GM19240 (cell line): ENCODE measurements around the gene ADAM12.

Experiments
- DNase-seq: peaks from one replicate; pipeline ENCODE4 v3.0.0; 2011; ENCODE audit warnings: low spot score; ENCODE audit not compliant: insufficient read length

The ADAM12 gene

GRCh38 chr10:126387931-126388911 is at the start of gene ADAM12:
TSS of gene ADAM12 (minus strand) at chr10:126388477. CDS start at chr10:126388145, 332 bp downstream.
- no peak for DNase-seq

GRCh38 chr10:126437635-126438406 is 49.5 kb upstream of the ADAM12 start:
- DNase-seq: no peak

- no peak for DNase-seq
Observed at GRCh38 chr10:126434235-126434634, 46.0 kb upstream of the ADAM12 start.

- DNase-seq: no peak
Observed at GRCh38 chr10:126433351-126433750, 45.1 kb upstream of the ADAM12 start.

- no peak for DNase-seq
Observed at GRCh38 chr10:126432507-126432906, 44.2 kb upstream of the ADAM12 start.

GRCh38 chr10:126431816-126432215 is 43.5 kb upstream of the ADAM12 start:
- no peak for DNase-seq

- DNase-seq: no peak
Observed at GRCh38 chr10:126430512-126430911, 42.2 kb upstream of the ADAM12 start.

- DNase-seq: no peak
Observed at GRCh38 chr10:126429275-126429674, 41.0 kb upstream of the ADAM12 start.

- no peak for DNase-seq
Observed at GRCh38 chr10:126425489-126426065, 37.3 kb upstream of the ADAM12 start.

- DNase-seq: no peak
Observed at GRCh38 chr10:126425032-126425431, 36.8 kb upstream of the ADAM12 start.

- no peak for DNase-seq
Observed at GRCh38 chr10:126423732-126424491, 35.6 kb upstream of the ADAM12 start.

- no peak for DNase-seq
Observed at GRCh38 chr10:126422567-126422966, 34.3 kb upstream of the ADAM12 start.

GRCh38 chr10:126421756-126422256 is 33.5 kb upstream of the ADAM12 start:
- DNase-seq: no peak

- DNase-seq: no peak
Observed at GRCh38 chr10:126420567-126421300, 32.5 kb upstream of the ADAM12 start.

GRCh38 chr10:126417220-126417825 is 29.0 kb upstream of the ADAM12 start:
- no peak for DNase-seq

- DNase-seq: no peak
Observed at GRCh38 chr10:126409821-126410220, 21.5 kb upstream of the ADAM12 start.

GRCh38 chr10:126408953-126409641 is 20.8 kb upstream of the ADAM12 start:
- no peak for DNase-seq

- no peak for DNase-seq
Observed at GRCh38 chr10:126407831-126408230, 19.6 kb upstream of the ADAM12 start.

GRCh38 chr10:126405239-126405775 is 17.0 kb upstream of the ADAM12 start:
- no peak for DNase-seq
